GM12892 (cell line): ENCODE results near the gene DYNLL1.

Experiments used
- POLR2AphosphoS5 ChIP-seq: IDR thresholded peaks from 2 replicates; pipeline ENCODE4 v1.6.1; 2011; ENCODE audit warnings: low read depth, low read length, control low read depth
- TAF1 ChIP-seq: IDR thresholded peaks from 2 replicates; pipeline ENCODE4 v1.6.1; 2011; ENCODE audit warnings: low read depth, mild to moderate bottlenecking, control low read depth, low read length, borderline replicate concordance

DNA sequence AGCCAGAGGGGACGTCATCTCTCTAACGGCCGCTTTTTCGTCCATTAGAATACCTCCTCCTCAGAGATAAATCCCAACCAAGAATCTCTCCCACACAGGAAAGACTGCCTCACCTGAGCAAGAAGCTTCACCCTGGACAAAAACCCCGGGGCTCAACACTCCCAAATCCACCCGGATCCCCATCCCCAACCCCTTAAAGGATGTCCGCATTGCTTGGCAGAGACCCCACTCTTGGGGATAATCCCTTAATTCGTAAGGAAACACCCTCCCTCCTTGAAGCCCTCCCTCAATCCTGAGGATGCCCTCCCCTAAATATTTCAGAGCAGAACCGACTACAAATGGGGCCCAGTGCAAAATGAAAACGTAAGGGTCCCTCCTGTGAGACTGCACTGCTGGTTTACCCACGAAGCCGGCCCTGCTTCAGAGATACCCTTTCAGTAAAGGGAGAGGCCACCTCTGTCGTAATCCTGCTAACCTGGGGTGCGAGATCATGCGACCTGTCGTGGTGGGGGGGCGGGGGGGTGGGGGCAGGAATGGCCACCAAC, 655 bp upstream of the DYNLL1 start:
- TF ChIP-seq POLR2AphosphoS5 = no peak
- TF ChIP-seq TAF1 = no peak
